GM18909 (cell line): Measurements from ENCODE around the gene MEF2D.
A peak's percentile ranks its signal among the peaks of the same experiment; 100 is the strongest.

Source experiments
- ATAC-seq: cut with Tn5 transposase; IDR thresholded peaks from one replicate; pipeline ENCODE4 v1.9.1; 2021; ENCODE audit warnings: mild to moderate bottlenecking; ENCODE audit not compliant: unreplicated experiment, poor library complexity

MEF2D gene

GRCh38 chr1:156431769-156432668 lies 68.6 kb downstream of the MEF2D start:
- no peak for ATAC-seq

DNA sequence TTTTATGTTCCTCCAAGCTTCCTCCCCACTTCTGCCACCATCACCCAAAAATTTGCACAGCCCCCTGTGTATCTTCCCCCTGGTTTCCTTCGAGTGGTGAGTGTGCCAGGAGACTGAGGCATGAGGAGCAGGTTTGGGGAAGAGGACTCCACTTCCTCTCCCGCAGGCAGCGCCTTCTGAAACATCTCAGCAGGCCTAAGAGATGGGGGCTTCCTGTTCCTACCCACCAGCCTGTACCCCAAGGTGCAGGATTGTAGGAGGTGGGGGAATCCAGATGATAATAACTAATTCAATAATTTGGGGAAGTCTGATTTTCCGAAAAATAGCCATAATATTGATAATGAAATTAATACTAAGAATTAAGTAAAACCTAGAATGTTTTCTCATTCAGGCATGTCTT lies 69.2 kb downstream of the MEF2D start:
- ATAC-seq: no peak

DNA sequence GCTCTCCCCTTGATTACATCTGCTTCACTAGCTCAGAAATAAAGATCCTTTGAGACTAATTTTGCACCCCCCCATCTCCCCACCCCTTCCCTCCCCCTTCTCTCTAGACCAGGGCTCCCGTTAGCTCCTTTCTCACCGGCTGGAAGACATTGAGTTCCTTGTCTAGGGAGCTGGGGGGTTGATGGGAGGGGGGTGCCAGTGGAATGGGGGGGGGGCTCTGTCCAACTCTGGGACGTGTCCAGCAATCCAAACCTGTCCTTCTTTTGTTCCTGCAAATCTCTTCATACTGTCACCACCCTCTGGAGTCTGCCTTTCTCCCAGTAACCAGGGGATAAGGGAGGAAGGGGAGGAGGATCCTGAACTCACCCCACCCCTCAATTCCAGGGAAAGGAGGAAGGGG lies 69.7 kb downstream of the MEF2D start:
- ATAC-seq: no peak

DNA sequence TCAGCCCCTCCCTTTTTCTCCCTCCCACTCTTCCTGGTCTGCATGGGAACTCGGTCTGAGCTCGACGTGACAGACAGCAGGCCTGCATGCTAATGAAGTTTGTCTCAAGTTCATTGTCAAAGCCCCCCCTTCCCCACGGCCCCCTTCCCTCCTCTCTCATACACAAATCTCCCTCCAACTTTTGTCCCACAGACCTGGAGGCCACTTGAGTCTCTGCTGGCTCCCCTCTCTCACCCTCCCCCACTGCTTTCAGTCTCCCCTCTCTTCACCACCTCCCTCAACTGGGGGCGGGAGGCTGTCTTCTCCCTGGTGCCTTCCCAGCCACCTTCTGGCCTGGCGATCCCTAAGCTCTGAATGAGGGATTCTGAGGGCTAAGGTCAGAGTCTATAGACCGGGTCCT lies 70.3 kb downstream of the MEF2D start:
- ATAC-seq: no peak

DNA sequence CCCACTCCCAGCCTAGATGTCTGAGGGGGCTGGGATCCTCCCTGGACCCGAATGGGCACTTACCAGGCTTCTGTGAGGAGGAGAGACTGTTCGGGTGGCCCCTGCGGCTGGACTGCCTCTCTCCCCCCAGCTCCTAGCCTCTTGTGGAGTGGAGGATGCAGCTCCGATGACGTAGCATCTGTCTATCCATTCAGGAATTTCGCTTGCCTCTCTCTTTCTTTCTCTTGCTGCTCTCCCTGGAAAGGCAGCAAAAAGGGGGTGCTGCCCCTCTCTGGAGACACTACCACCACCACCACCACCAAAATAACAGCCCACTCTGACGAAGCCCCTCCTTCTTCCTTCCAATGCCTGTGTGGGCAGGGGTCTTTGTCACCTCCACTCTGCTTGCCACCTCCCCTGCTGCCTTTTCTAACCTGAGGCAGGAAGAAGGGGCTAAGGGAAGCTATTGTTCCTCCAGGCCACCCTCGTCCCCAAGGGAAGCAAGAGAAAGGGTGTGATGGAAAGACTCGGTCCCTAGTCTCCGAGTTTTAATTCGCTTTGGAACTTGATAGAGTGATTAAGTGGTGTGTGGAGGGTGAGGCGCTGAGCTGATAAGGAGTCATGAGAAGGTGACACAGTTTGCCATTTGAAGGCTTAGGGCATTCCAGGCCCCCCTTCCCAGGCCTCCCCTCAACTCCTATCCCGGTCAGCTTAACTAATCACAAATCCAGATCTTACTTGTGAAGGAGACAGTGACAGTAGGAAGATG lies 71.1 kb downstream of the MEF2D start:
- no peak for ATAC-seq

DNA sequence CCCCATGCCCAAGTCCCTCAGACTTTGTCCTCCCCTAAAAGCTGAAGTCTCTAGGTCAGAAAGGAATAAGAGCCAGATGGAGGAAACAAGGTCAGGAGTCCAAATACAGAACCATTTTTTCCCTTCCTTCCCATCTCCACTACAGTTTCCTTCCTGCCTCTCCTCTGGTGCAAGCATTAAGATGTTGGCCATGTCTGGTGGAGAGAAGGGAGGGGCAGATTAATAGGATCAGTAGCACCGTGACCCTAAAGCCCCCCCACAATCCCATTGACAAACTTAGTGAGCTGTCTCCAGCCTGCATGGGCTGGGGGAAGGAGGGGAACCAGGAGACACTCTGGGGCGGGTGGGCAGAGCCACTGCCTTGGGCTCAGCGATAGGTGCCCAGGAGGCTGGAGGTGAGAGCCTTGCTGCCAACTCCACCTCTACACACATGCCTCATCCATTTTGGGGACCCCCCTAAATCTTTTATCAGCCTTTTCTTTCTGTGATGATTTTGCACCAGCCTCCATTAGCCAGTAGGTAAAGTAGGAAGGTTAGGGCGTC lies 71.8 kb downstream of the MEF2D start:
- ATAC-seq: no peak

DNA sequence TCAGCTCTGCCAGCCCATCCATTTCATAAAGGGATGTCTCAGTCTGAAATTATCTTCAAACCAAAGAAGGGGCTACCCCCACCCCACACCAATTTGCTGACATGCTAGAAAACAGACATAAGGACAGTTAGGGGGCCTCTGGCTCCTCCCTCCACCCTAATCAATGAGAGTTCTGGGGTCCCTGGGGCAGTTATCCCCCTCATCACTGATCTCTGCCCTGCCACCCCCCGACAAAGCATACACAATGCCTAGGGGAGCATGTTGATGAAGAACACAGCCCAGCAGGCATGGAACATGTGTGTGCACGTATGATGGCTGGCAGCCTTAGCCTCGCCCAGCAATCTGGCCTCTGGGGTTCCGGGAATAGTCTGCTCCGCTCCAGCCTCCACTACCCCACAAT lies 72.6 kb downstream of the MEF2D start:
- ATAC-seq: no peak

GRCh38 chr1:156425943-156426342 lies 74.6 kb downstream of the MEF2D start:
- no peak for ATAC-seq

- no peak for ATAC-seq
Measured at GRCh38 chr1:156424806-156425432, 75.7 kb downstream of the MEF2D start.

GRCh38 chr1:156423422-156424352 lies 76.9 kb downstream of the MEF2D start:
- no peak for ATAC-seq

DNA sequence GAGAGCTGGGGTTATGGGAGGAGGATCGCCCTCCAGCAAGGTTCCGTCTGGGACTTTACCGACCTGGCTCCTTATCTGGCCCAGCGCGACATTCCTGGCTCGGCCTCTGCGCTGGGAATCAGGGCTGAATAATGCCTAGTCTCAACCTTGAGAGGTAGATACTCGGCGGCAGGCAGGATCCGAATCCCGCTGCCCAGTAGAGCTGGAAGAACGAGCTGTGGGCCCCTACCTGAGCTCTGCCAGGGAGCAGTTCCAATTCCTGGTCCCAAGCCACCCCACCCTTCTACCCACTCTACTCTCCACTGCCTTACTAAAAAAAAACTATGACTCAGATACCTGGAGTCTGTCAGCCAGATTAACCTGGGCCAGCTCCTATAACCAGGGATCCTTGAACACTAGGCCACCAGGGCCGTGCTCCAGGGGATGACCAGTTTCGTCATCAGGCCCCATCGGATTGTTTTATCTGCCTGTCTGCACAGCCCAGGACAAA lies 77.9 kb downstream of the MEF2D start:
- ATAC-seq: no peak

DNA sequence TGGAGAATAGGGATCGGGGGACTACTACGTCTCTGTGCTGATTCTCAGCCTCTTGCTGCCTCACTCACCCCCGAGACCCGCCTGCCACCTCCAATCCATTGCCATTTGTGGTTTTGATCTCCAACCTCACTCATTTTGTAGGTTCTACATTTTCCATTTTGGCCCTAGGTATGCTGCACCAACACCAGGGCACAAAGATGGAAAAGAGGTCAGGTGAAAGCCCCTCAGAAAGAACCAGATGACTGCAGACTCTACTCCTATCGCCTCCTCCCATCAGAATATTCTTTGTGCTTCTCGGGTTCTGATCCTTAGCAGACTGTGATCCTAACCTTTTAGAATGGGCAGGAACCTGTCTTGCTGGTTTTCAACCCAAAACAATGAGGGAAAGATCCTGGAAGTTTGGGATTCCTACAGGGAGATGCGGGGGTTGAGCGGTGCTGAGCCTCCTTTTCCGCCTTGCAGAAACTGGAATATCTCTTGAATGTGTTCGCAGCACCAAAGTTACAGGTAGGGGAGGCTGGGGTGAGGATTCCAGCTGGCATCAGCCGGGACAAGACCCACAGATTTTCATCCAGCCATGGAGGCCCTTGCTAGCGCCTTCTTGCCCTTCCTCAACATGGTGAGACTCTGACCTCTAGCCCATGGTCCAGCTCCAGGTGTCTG lies 78.5 kb downstream of the MEF2D start:
- no peak for ATAC-seq

DNA sequence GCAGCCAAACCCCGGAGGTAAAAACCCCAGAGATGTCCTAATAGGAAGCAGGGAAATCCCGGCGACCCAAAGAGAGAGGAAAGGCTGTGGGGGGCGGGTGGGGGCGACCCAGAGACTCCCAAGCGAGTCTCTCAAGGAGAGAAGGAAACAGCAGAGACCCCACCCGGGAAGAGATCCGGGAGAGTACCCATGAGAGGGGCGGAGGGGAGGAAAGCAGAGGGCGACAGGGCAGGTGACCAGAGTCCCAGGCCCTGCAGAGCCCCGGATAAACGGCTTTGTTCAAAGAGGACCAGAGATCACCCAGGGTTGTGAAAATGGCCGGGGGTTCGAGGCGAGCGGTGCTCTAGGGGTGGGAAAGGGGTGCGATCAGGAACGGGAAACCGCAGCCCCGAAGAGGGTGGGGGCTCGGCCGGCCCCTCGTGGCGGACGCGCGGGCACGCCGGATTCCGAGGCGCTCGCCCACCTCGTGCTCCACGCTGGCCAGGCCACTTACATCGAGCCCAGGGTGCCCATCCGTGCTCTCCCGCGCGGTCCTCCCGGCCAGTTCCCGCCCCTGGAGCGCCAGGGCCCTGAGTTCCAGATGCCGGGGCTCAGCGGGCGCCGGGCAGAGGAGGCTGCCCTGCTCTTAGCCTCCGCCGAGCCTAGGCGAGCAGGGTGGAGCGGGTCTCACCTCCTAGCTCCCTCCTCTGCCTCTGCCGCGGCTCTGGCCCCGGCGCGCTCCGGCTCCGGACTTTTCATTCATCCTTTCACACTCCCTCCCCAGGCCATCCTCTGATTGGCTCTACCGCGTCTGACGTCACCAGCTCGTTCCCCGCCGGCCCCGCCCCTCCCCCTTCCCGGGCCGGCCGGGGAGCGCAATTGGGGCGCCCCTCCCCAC lies 79.3 kb downstream of the MEF2D start:
- ATAC-seq: peak; percentile 72

GRCh38 chr1:156420205-156421061 lies 80.1 kb downstream of the MEF2D start:
- no peak for ATAC-seq

DNA sequence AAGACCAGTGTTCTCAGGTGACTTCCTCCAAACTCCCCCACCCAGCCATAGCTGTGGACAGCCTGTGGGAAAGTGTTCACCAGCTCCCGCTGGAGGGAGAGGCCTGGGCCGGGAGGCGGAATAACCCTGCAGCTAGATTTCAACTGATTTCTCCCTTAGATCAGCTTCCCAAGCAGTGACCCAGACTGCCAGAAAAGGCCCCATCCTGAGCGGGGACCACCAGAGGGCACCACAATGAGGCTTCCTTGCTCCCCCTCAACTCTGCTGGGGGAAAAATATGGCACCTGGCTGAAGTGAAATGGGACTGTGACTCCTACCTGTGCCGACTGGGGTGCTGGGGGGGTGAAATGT lies 80.7 kb downstream of the MEF2D start:
- no peak for ATAC-seq

DNA sequence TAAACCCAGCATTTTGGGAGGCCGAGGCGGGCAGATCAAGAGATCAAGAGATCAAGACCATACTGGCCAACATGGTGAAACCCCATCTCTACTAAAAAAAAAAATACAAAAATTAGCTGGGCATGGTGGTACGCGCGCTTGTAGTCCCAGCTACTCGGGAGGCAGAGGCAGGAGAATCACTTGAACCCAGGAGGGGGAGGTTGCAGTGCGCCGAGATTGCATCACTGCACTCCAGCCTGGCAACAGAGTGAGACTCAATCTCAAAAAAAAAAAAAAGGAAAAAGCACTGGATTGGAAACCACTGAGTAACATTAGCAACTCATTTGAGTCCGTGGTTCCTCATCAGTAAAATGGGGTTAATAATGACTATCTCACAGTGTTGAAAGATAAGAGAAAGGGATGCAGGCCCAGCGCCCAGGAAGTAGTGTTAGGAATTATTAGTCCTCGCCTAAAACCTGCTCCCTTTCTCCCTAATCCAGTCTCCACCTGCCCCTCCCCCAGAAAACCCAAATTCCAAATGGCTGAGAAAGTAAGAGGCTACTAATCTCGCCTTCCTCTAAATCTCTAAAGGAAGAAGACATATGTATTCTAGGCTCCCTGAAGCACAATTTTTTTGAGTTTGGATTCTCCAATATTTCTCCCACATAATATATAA lies 82.0 kb downstream of the MEF2D start:
- no peak for ATAC-seq
